HepG2 (cell line): ENCODE results near the gene TSPYL6. TPM values are rescaled to one million over a fixed set of nuclear protein-coding genes. Genes with fewer than 3 reads are reported as not detected.

Source experiments
- ATAC-seq: fragments of 200-7000 bp; cut with Tn5 transposase; 3 replicates; pipeline ENCODE4 v1.9.1; 2020; ENCODE audit warnings: mild to moderate bottlenecking, moderate library complexity
- BruUV-seq: library from RNA; stranded (reverse); fragments of 400-500 nt; replicated peaks from 2 replicates; lab custom pipeline; 2021; lab: Mats Ljungman, UMichigan
- CTCF ChIA-PET: fragments of 300-600 bp; formaldehyde crosslinking; extraction: SDS; loops from one replicate; lab custom pipeline; 2021; ENCODE audit warnings: low total read pairs, inconsistent platforms, low intra/inter-chr PET ratio; lab: Yijun Ruan, JAX
- POLR2A ChIA-PET: fragments of 350-600 bp; sonication (Branson Sonifier 250); formaldehyde crosslinking; loops from one replicate; lab custom pipeline; 2020; ENCODE audit warnings: antibody characterized with exemption, inconsistent platforms; lab: Yijun Ruan, JAX
- DNase-seq: peaks from one replicate; pipeline ENCODE4 v3.0.0-alpha.2; 2015; ENCODE audit warnings: low spot score
- FAIRE-seq: peaks from 3 replicates; lab custom pipeline; 2011; peaks lifted over from hg19 to GRCh38; lab: Jason Lieb, UNC
- H2AFZ ChIP-seq: one replicate; pipeline ENCODE4 v1.6.1; 2011; ENCODE audit warnings: low read length, inconsistent platforms
- H3K27ac ChIP-seq: fragments of 300-600 bp; 3 replicates; pipeline ENCODE4 v1.8.0; 2011; ENCODE audit warnings: mixed run types, mild to moderate bottlenecking, mixed read lengths, low read length, inconsistent platforms; ENCODE audit not compliant: insufficient read depth; ENCODE audit errors: extremely low read length
- H3K27me3 ChIP-seq, 2 experiments: fragments of 200-600 bp in 1 of 2; 2 replicates in 1 of 2; 3 replicates in 1 of 2; pipeline versions ENCODE4 v1.6.0 to v1.8.0; 2011; ENCODE audit warnings: low read length in 2 of 2, mild to moderate bottlenecking in 2 of 2, moderate library complexity in 2 of 2, inconsistent platforms in 1 of 2; ENCODE audit not compliant: insufficient read depth in 2 of 2, control insufficient read depth in 1 of 2
- H3K36me3 ChIP-seq, 2 experiments: fragments of 200-600 bp in 1 of 2; replicated peaks in 1 of 2; 2 replicates in 1 of 2; 3 replicates in 1 of 2; pipeline versions ENCODE4 v1.5.1 to v1.8.0; 2011; ENCODE audit warnings: low read length in 2 of 2, inconsistent platforms in 1 of 2; ENCODE audit not compliant: insufficient read depth in 2 of 2, control insufficient read depth in 1 of 2
- H3K4me1 ChIP-seq: 2 replicates; pipeline ENCODE4 v1.5.1; 2012; ENCODE audit warnings: low read length, inconsistent platforms; ENCODE audit not compliant: insufficient read depth
- H3K4me2 ChIP-seq: 2 replicates; pipeline ENCODE4 v1.6.0; 2011; ENCODE audit warnings: low read depth, low read length, inconsistent platforms
- H3K4me3 ChIP-seq, 3 experiments: fragments of 200-600 bp in 1 of 3; sonication (generic), shearing (Covaris generic) in 1 of 3; replicated peaks in 1 of 3; 2 replicates each; pipeline ENCODE4 v1.5.1; 2011 to 2016; ENCODE audit warnings: low read length in 3 of 3, inconsistent platforms in 2 of 3, low read depth in 2 of 3, mild to moderate bottlenecking in 2 of 3, control low read depth in 1 of 3, mixed read lengths in 1 of 3; ENCODE audit not compliant: insufficient read depth in 1 of 3
- H3K79me2 ChIP-seq: one replicate; pipeline ENCODE4 v1.6.1; 2011; ENCODE audit warnings: low read length, inconsistent platforms; ENCODE audit not compliant: insufficient read depth
- H3K9ac ChIP-seq: 2 replicates; pipeline ENCODE4 v1.6.0; 2011; ENCODE audit warnings: mild to moderate bottlenecking, low read depth, low read length, inconsistent platforms; ENCODE audit not compliant: insufficient read depth
- H3K9me3 ChIP-seq: 2 replicates; pipeline ENCODE4 v1.5.1; 2012; ENCODE audit warnings: mild to moderate bottlenecking, low read length
- H4K20me1 ChIP-seq: 2 replicates; pipeline ENCODE4 v1.6.0; 2011; ENCODE audit warnings: inconsistent platforms, mild to moderate bottlenecking, low read length, moderate library complexity; ENCODE audit not compliant: insufficient read depth
- GLMP ChIP-seq: sonication (generic); formaldehyde crosslinking; IDR thresholded peaks from 2 replicates; pipeline ENCODE4 v1.9.0; 2021; ENCODE audit warnings: missing genetic modification reagents, mild to moderate bottlenecking, borderline replicate concordance
- MAFF ChIP-seq: IDR thresholded peaks from 2 replicates; pipeline ENCODE4 v1.6.1; 2011; ENCODE audit warnings: low read depth, low read length, improper control_type of control experiment
- PHF5A ChIP-seq: IDR thresholded peaks from one replicate; pipeline ENCODE4 v1.6.1; 2018; ENCODE audit warnings: low read depth, missing genetic modification reagents; ENCODE audit not compliant: unreplicated experiment
- ZNF354B ChIP-seq: sonication (generic); formaldehyde crosslinking; IDR thresholded peaks from 2 replicates; pipeline ENCODE4 v1.8.0; 2022; ENCODE audit warnings: mild to moderate bottlenecking, missing genetic modification reagents
- ZNF501 ChIP-seq: sonication (generic); formaldehyde crosslinking; IDR thresholded peaks from 2 replicates; pipeline ENCODE4 v1.5.1; 2020; ENCODE audit warnings: mild to moderate bottlenecking, moderate library complexity, missing genetic modification reagents
- WGBS: methylation state at CpG from one replicate; pipeline ENCODE4 v1.1.6; 2017; ENCODE audit warnings: low lambda C conversion rate; 5-methylcytosine and 5-hydroxymethylcytosine counted together
- in situ Hi-C: cut with HindIII; loops from 2 replicates; pipeline ENCODE4 v1.10.0; 2017; ENCODE audit warnings: low pct_unique_long_range_greater_than_20kb; ENCODE audit not compliant: extremely low pct_ligation_motif_present
- intact Hi-C: fragments of 100-400 bp; cut with micrococcal nuclease; formaldehyde crosslinking; loops from one replicate; pipeline ENCODE4 v1.10.0; 2022; ENCODE audit not compliant: unreplicated experiment
- polyA plus RNA-seq, 8 experiments: library from polyadenylated mRNA; depleted of rRNA in 3 of 8; stranded (reverse) in 7 of 8; unstranded in 1 of 8; fragments of >200 nt; fragmentation: Illumina TruSeq in 4 of 8; extraction: Trizol in 4 of 8; gene quantifications; 2 replicates each; pipeline versions ENCODE4 v1.2.1 to v1.2.3, GENCODE V29; 2011 to 2016; ENCODE audit warnings: low read depth in 4 of 8, missing spikeins in 1 of 8, mixed read lengths in 1 of 8; ENCODE audit not compliant: insufficient read depth in 1 of 8
- total RNA-seq, 5 experiments: library from RNA; depleted of rRNA; stranded (reverse); fragments of >200 nt; fragmentation: Illumina TruSeq; extraction: Trizol; gene quantifications; 2 replicates each; pipeline ENCODE4 v1.2.3, GENCODE V29; 2016; ENCODE audit warnings: low read depth in 1 of 5
- TF ChIP-seq, protein P1 (sequence below): sonication (generic); formaldehyde crosslinking; IDR thresholded peaks from 2 replicates; pipeline ENCODE4 v1.8.0; 2022; ENCODE audit warnings: mild to moderate bottlenecking, missing genetic modification reagents

Gene TSPYL6
- total and polyA plus RNA-seq, 2 of the 13 experiments (the other 11 are each of a cell fraction or from before 2014, with no cell fraction given), result 0.03 TPM; not detected in 1

GRCh38 chr2:54275541-54275940, 19.5 kb upstream of the TSPYL6 start:
- CTCF ChIA-PET, result no interaction called here
- ATAC-seq, result no peak

More at GRCh38 chr2:54275541-54275940, 19.5 kb upstream of the TSPYL6 start:
- Histone ChIP-seq H3K27ac (no peak overlapping the region), H3K27me3 (no peaks in the 10 kb centered on the region), H3K4me1 (peaks cover 8% of the 10 kb centered on the region), H3K4me2 (no peak overlapping the region), H3K9me3 (no peaks in the 10 kb centered on the region), H3K36me3 (no peaks in the 10 kb centered on the region), H3K9ac (no peak overlapping the region), H3K4me3 (no peak overlapping the region), H2AFZ (no peak overlapping the region), H3K79me2 (no peaks in the 10 kb centered on the region), H4K20me1 (no peaks in the 10 kb centered on the region)
- intact Hi-C loops (no loop called here), in situ Hi-C loops (no loop called here)
- FAIRE-seq (no peak), DNase-seq (no peak)
- peak; percentile 25; the same call in 1 of the 2 replicates for TF ChIP-seq MAFF
- TF ChIP-seq GLMP (CRISPR knock-in tag), result no peak
- TF ChIP-seq ZNF354B (CRISPR knock-in tag), result no peak
- no peak for TF ChIP-seq PHF5A (CRISPR knock-in tag)
- TF ChIP-seq, protein P1, sequence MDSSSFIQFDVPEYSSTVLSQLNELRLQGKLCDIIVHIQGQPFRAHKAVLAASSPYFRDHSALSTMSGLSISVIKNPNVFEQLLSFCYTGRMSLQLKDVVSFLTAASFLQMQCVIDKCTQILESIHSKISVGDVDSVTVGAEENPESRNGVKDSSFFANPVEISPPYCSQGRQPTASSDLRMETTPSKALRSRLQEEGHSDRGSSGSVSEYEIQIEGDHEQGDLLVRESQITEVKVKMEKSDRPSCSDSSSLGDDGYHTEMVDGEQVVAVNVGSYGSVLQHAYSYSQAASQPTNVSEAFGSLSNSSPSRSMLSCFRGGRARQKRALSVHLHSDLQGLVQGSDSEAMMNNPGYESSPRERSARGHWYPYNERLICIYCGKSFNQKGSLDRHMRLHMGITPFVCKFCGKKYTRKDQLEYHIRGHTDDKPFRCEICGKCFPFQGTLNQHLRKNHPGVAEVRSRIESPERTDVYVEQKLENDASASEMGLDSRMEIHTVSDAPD (CRISPR knock-in tag), result no peak
- TF ChIP-seq ZNF501 (CRISPR knock-in tag), result no peak
- POLR2A ChIA-PET, result no interaction called here
- no TSS peak for BruUV-seq
- 68% methylated on average over 2 of the region's 2 CpGs for WGBS
